ENCODE results near the gene LSM7. TPM values are rescaled to one million over a fixed set of nuclear protein-coding genes. Genes with fewer than 3 reads are reported as not detected.

The LSM7 gene
- total RNA-seq, 1 experiment from 2014 or later, result 282 TPM

- no peaks in the 10 kb centered on the region for H3K36me3 ChIP-seq (ENCODE audit: low read depth, low read length)
- no peak for TF ChIP-seq CTCF (conservative IDR thresholded peaks at IDR 0.05; ENCODE audit: low read depth, low read length)
- no peak for TF ChIP-seq EZH2phosphoT487 (IDR thresholded peaks at IDR 0.05; ENCODE audit: borderline replicate concordance, low read length)
- no peak for TF ChIP-seq EZH2 (IDR thresholded peaks at IDR 0.05; ENCODE audit: low read length, unreplicated experiment)
- H3K27ac ChIP-seq (ENCODE audit: low read length), result no peak overlapping the region
- H3K9ac ChIP-seq (ENCODE audit: low read length), result no peak overlapping the region
- peaks cover 23% of the 10 kb centered on the region for H3K27me3 ChIP-seq (ENCODE audit: low read length)
- no peak overlapping the region for H2AFZ ChIP-seq (ENCODE audit: low read length)
- H3K4me1 ChIP-seq (ENCODE audit: insufficient read depth, low read length), result no peaks in the 10 kb centered on the region
- no peaks in the 10 kb centered on the region for H3F3A ChIP-seq (ENCODE audit: low read length, unreplicated experiment)
- intact Hi-C loops (cut with micrococcal nuclease), result no loop called here
- no peaks in the 10 kb centered on the region for H3K9me3 ChIP-seq (ENCODE audit: low read length)
- ChIA-PET CTCF (no interaction called here), POLR2A (ENCODE audit: unreplicated experiment) (no interaction called here)
- ATAC-seq (no peak), DNase-seq (no peak)
- H3K79me2 ChIP-seq (ENCODE audit: low read length), result no peaks in the 10 kb centered on the region
- H4K20me1 ChIP-seq (ENCODE audit: low read length), result no peaks in the 10 kb centered on the region
- no peak overlapping the region for H3K4me3 ChIP-seq (ENCODE audit: low read length)
- no TSS peak for BruUV-seq (replicated peaks)
- H3K4me2 ChIP-seq (ENCODE audit: low read length), result no peak overlapping the region
- no peaks in the 10 kb centered on the region for H3K9me2 ChIP-seq (replicated peaks; ENCODE audit: low read length)
Measured at GRCh38 chr19:2357279-2358206, 29.2 kb upstream of the LSM7 start.

GRCh38 chr19:2356036-2356646 is 27.8 kb upstream of the LSM7 start:
- CTCF ChIA-PET, result no interaction called here
- H3K27ac ChIP-seq (ENCODE audit: low read length), result no peak overlapping the region

More at GRCh38 chr19:2356036-2356646, 27.8 kb upstream of the LSM7 start:
- no peaks in the 10 kb centered on the region for H3K9me3 ChIP-seq (ENCODE audit: low read length)
- H4K20me1 ChIP-seq (ENCODE audit: low read length), result no peaks in the 10 kb centered on the region
- H3K9ac ChIP-seq (ENCODE audit: low read length), result no peak overlapping the region
- BruUV-seq (replicated peaks), result no TSS peak
- no peak overlapping the region for H3K4me3 ChIP-seq (ENCODE audit: low read length)
- no peak overlapping the region for H2AFZ ChIP-seq (ENCODE audit: low read length)
- DNase-seq (no peak), ATAC-seq (no peak)
- no peaks in the 10 kb centered on the region for H3K79me2 ChIP-seq (ENCODE audit: low read length)
- TF ChIP-seq EZH2 (IDR thresholded peaks at IDR 0.05; ENCODE audit: low read length, unreplicated experiment), result no peak
- TF ChIP-seq EZH2phosphoT487 (IDR thresholded peaks at IDR 0.05; ENCODE audit: borderline replicate concordance, low read length), result no peak
- TF ChIP-seq CTCF (conservative IDR thresholded peaks at IDR 0.05; ENCODE audit: low read depth, low read length), result no peak
- intact Hi-C loops (cut with micrococcal nuclease), result no loop called here
- peaks cover 16% of the 10 kb centered on the region for H3K27me3 ChIP-seq (ENCODE audit: low read length)
- no peaks in the 10 kb centered on the region for H3K36me3 ChIP-seq (ENCODE audit: low read depth, low read length)
- no peaks in the 10 kb centered on the region for H3F3A ChIP-seq (ENCODE audit: low read length, unreplicated experiment)
- no peaks in the 10 kb centered on the region for H3K9me2 ChIP-seq (replicated peaks; ENCODE audit: low read length)
- POLR2A ChIA-PET (ENCODE audit: unreplicated experiment), result no interaction called here
- no peaks in the 10 kb centered on the region for H3K4me1 ChIP-seq (ENCODE audit: insufficient read depth, low read length)
- no peak overlapping the region for H3K4me2 ChIP-seq (ENCODE audit: low read length)

Measured in PC-3 (cell line).